GM21529 (cell line): ENCODE results near the gene PTPRN2.
"Not testable (repeated sequence)": the region's sequence is repeated elsewhere in the genome, so short reads cannot be mapped to it uniquely, and the experiment has no call there.

Experiments
- ATAC-seq: cut with Tn5 transposase; IDR thresholded peaks from one replicate; pipeline ENCODE4 v1.9.1; 2021; ENCODE audit not compliant: unreplicated experiment

PTPRN2 gene

DNA sequence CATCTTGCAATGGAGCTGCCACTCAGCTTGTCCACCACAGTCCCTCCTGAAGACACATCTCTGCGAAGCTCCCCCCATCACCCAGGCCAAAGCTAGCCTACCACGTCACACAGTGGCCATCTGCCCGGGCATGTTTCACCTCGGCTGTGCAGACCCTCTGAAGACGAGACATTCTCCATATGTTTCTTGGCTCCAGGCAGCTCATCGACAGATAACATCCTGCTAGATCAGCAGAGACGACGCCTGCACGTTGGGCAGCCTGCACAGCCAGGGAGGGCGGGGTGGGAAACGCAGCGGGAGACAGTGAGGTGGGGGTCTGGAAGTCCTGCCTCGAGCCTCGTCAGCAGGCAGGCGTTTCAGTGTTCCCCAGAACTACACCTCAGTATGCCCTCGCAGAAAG is 53.0 kb downstream of the PTPRN2 start:
- ATAC-seq = no peak

DNA sequence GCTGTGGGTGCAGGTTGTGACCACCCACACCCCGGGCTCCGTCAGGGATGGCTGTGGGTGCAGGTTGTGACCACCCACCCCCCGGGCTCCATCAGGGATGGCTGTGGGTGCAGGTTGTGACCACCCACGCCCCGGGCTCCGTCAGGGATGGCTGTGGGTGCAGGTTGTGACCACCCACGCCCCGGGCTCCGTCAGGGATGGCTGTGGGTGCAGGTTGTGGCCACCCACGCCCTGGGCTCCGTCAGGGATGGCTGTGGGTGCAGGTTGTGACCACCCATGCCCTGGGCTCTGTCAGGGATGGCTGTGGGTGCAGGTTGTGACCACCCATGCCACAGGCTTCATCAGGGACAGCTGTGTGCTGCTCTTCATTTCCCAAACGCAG is 53.5 kb downstream of the PTPRN2 start:
- not testable (repeated sequence) for ATAC-seq

DNA sequence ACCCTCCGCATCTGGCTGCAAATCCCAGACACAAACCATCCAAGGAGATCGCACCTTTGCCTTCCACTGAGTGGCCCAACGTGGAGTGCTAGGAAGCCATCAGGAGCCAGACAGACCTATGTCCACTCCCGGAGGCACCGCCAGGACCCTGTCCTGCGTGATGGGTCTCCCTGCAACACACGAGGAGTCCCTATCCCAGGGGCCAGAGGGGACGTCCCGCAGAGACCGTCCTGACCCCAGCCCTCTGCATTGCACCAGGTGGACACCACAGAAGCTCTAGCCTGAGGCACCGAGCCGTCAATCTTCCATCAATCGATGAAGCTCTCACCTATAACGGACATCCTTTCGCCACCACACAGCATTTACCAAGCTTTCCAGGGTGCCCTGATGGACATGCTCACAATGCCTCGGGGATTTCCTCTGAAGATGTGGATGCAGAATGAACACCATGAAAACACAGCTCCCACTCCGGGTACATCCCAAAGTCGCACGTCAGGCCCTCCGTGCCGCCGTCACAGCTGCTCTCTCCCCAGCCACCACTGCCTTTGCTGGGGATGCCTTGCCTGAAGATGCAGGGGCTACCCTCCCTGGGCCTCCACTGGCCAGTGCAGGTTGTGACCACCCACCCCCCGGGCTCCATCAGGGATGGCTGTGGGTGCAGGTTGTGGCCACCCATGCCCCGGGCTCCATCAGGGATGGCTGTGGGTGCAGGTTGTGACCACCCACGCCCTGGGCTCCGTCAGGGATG is 54.1 kb downstream of the PTPRN2 start:
- ATAC-seq = no peak

DNA sequence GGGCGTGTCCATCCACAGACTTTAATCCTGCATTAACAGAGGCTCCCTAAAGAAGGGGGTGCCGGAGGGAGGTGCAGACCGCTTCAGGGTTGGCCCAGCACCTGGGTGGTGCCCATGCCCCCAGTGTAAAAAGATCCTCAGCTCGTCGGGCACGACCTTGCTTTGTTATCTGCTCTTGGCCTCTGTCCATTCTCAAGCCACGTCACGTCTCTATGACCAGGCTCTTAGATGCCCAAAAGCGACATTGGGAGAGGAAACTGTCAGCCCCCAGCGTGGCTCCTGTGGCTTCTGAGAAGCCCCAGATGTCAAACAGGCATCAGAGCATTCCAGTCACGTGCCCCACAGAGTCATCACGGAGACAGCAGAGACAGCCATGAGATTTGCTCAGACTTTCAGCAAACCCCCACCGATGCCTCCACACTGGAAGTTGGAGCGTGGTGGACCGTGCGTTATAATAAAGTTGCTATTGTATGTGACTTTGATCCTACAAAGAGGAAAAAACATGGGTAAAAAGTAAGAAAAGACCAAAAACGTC is 55.5 kb downstream of the PTPRN2 start:
- ATAC-seq = no peak

DNA sequence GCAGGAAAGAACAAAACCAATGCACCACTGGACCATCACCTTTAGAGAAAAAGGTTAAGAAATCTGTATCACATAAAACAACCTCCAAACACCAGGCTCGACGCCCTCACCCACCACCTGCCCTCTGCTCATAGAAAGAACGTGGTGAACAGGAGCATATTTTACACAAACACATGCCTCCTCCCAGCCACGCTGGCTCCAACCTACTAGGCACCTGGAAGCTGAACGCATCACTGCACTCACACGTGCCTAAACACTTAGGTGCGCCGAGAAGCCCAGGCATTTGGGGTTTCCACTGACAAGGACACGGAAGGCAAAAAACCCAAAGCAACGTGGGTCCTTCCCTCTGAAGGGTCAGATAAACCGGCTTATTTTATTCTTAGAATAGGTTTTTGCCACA is 56.0 kb downstream of the PTPRN2 start:
- ATAC-seq = no peak

DNA sequence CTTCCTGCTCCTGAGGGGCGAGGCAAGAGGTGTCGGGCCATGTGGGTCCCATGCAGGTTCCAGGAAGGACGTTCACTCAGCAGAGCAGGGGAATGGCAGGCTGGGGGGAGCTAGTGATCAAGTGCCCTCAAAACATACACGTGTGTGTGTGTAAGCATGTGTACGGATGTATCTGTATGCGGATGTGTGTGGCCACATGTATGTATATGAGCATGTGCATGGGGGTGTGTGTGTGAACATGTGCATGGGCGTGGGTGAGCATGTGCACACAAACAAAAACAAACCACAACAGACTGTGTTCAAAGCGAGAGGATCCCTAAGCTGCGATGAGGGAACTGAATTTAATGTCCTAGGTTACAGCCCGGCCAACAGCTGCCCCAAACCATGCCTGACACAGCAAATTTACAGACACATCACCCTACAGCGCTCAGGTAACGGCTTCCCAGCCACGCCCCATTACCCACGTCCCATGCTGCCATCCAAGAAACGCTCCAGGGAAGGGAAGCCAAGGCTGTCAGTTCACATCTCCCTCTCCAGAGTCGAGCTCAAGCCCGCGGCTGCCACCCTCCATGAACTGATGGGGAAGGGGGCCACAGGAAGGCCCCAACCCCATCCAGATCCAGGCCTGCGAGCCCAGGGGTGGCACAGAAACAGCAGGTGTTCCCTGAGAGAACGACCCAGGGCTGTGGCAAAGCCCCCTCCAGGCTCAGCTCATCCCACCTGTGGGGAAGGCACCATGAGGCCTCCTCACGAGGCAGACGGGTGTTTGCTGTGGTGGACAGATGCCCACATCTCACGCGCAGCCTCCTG is 56.6 kb downstream of the PTPRN2 start:
- no peak for ATAC-seq

DNA sequence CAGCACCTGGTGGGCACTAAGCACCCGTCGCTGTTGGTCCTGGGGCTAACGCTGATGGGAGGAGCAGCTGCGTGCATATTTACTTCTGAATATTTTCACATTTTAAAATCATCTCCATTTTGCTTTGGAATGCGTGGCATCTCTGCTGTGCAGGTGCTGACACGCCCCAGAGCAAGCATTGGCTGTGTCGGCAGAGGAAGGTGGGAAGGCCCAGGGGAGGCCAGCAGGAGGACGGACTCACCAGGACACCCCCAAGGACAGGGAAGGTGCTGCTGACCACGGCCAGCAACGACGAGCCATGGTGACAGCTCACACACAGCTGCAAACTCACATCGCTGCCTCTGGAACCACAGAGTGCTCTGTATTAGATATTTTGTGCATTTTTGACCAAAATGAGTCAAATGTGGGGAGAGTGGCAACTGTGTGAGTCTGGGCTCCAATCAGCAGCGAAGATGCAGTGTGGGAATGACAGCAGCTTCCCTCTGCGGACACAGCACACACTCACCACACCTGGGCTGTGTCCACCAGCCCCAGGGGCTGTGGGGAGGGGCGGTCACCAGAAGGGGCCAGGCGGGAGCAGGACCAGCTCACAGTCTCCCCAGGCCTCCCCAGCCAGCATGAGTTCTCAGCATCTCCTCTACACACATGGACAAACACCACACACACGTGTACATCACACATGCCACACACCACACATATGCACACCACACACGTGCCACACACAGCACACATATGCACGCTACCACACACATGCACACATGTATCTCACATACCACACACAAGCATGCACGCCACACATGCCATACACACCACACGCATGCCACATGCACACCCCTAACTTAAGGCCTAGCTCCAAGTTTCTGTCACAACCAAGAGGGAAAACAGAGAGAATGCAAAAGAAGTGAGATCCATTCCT is 58.2 kb downstream of the PTPRN2 start:
- ATAC-seq = no peak

DNA sequence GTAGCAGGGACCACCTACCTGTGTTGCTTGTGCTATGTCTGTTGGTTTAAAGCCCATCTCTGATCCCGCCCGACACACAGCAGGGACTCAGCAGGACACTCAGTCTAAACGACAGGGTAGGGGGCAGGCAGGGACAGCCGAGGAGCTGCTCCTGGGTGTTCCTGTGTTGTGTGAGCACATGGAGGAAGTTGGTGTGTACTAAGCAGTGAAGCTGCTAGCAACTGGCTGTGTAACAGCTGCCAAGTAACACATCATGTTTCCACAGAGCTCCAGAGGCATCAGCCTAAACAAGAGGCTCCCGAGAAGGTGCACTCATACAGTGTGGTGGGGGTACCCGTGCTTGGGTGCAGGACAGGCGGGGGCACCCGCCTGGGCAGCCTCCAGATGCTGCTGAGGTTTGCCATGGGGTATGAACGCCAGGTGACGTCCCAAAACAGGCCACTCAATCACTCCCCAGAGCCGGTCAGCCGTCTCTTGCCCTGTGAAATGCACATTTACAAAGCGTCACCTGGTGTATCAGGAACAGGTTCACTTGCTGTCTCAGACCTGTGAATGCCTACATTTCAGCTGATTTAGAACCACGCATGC is 59.6 kb downstream of the PTPRN2 start:
- no peak for ATAC-seq

DNA sequence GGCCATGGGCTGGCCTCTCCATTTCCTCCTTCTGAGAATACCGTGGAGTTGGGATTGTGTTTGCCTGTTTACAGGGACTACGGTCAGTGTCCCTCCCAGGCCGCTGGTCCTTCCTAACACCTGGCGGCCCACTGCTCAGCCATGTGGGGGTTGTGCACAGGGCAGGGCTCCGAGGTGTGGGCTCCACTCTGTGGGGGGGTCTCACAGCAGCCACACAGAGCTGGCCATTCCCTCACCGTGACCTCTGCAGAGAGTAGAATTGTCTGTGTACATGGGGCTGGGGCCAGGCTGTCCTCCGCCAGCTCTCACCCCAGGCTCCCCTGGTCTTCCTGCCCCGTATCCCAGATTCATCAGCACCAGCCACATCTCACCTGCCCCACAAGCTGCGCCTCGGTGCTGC is 60.1 kb downstream of the PTPRN2 start:
- ATAC-seq = no peak

DNA sequence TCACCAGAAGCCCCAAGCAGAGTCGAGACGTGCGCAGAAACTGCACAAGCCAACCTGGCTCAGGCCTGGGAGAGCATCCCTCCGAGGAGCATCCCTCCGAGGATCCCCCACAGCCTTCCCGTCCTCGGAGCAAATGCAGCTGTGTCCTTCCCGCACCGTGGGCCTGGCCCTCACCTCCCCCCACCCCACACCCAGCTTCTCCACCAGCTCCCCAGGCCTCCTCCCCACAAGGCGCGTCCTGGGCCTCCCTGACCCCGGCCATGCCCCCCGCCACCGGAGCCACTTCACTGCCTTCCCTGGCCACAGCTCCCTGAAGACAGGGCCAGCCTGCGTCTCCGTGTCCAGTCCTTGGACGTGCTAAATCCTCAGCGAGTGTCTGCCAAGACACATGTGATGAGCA is 60.6 kb downstream of the PTPRN2 start:
- no peak for ATAC-seq

DNA sequence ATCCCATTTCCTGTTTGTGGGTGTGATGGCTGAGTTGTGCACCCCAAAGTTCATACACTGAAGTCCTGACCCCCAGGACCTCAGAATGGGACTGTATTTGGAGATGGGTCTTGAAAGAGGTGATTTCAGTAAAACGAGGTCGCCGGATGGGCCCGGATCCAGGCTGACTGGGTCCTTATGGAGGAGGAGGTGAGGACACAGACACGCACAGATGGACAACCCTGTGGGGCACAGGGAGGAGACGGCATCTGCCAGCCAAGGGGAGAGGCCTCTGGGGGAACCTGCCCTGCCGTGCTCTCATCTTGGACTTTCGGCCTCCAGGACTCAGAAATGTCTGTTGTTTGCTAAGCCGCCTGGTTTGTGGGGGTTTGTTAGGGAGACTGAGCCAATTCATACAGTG is 61.1 kb downstream of the PTPRN2 start:
- no peak for ATAC-seq

DNA sequence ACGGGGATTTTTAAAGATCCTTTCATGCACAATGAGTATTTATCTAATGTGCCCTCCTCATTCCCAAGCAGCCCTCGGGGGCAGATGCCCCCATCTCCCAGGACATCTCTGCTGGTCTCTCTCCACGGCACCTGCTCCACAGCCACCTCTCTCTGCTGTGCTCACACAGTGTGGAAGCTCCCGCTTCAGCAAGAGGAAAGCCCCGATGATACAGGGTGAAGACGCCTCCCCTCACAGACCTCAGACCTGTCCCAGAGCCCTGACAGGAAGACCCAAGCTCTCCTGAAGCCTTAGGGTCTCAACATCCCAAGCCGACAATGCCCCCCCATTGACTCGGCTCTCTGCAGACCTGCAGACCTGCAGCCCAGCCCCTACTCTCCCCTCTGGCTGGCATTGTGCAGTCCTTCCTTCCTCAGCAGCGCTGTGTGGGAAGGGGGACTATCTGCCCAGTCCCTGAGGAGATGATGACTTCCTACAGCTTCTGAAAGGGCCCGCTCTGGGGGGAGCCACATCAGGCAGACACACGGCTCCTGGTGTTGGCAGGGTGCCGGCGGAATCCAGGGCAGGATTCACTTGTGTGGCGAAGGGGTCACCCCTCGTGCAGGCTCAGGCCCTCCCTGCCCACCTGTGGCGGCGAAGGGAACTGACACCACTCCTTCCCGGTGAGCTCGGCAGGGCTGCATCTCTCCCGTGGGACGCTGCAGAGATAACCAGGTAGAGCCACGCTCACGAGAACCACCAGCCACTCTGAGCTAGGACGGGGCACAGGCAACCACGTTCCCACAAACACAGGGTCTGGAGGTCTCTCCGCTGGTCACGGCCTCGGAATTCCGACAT is 61.8 kb downstream of the PTPRN2 start:
- ATAC-seq = no peak

DNA sequence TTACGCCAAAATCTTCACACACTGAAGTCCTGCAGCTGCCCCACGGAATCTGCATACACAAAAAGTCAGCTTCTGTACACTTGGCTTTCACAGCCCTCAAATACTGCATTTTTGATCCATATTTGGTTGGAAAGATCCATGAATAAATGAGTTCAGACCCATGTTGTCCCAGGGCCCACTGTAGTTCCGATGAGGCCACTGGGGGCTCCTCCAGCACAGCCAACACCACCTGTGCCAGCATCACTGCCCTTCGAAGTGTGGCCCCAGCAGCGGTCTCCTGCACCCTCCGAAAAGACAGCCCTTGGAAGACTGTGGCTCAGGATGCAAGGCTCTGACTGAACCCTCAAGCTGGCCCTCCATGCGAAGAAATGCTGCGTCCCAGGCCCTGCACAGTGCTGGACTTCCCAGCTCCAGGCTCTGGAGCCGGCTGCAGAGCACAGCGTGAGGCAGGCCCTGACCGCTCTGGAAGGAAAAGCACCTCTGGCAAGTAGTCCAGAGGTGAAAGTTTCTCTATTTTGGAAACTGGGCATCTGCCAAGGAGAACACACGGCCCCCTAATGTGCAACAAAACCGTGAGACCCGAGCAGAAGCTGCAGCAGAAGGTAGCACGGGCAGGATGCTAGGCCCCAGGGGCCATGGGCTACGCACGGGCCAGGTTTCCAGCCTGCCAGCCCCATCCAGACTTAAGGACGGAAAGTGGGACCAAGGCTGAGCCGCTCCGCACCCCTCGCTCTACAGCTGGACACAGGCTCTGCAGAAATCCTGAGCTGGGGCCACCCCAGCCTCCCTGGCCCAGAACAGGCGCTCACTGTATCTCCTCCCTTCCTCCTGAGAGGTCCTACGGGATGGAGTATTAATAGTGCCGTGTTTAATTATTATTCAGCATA is 62.6 kb downstream of the PTPRN2 start:
- ATAC-seq = no peak

DNA sequence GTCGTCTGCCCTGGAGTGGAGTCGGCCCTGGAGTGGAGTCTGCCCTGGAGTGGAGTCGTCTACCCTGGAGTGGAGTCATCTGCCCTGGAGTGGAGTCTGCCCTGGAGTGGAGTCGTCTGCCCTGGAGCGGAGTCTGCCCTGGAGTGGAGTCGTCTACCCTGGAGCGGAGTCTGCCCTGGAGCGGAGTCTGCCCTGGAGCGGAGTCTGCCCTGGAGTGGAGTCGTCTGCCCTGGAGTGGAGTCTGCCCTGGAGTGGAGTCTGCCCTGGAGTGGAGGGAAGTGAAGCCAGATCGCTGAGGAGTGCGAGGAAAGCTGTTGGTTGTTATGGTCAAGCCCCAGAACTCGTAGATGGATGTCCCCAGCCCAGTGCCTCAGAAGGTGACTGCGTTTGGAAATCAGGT is 63.3 kb downstream of the PTPRN2 start:
- ATAC-seq = not testable (repeated sequence)

DNA sequence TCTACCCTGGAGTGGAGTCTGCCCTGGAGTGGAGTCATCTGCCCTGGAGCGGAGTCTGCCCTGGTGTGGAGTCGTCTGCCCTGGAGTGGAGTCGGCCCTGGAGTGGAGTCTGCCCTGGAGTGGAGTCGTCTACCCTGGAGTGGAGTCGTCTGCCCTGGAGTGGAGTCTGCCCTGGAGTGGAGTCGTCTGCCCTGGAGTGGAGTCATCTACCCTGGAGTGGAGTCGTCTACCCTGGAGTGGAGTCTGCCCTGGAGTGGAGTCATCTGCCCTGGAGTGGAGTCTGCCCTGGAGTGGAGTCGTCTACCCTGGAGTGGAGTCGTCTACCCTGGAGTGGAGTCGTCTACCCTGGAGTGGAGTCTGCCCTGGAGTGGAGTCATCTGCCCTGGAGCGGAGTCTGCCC is 63.7 kb downstream of the PTPRN2 start:
- ATAC-seq = not testable (repeated sequence)

DNA sequence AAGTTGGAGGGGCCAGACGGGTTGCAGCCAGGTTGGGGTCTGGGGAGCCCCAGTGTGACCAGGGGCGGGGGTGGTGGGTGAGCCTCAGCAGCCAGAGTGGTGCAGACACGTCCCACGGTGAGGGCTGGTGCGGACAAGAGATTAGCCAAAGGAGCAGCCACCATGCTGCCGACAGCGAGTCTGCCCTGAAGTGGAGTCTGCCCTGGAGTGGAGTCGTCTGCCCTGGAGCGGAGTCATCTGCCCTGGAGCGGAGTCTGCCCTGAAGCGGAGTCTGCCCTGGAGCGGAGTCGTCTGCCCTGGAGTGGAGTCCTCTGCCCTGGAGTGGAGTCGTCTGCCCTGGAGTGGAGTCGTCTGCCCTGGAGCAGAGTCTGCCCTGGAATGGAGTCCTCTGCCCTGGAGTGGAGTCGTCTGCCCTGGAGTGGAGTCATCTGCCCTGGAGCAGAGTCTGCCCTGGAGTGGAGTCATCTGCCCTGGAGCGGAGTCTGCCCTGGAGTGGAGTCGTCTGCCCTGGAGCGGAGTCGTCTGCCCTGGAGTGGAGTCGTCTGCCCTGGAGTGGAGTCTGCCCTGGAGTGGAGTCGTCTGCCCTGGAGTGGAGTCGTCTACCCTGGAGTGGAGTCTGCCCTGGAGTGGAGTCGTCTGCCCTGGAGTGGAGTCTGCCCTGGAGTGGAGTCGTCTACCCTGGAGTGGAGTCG is 64.3 kb downstream of the PTPRN2 start:
- ATAC-seq = not testable (repeated sequence)

DNA sequence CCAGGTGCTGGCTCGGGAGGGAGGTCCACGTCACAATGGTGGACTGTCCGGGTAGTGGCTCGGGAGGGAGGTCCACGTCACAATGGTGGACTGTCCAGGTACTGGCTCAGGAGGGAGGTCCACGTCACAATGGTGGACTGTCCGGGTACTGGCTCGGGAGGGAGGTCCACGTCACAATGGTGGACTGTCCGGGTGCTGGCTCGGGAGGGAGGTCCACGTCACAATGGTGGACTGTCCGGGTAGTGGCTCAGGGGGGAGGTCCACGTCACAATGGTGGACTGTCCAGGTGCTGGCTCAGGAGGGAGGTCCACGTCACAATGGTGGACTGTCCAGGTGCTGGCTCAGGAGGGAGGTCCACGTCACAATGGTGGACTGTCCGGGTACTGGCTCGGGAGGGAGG is 65.8 kb downstream of the PTPRN2 start:
- ATAC-seq = not testable (repeated sequence)

DNA sequence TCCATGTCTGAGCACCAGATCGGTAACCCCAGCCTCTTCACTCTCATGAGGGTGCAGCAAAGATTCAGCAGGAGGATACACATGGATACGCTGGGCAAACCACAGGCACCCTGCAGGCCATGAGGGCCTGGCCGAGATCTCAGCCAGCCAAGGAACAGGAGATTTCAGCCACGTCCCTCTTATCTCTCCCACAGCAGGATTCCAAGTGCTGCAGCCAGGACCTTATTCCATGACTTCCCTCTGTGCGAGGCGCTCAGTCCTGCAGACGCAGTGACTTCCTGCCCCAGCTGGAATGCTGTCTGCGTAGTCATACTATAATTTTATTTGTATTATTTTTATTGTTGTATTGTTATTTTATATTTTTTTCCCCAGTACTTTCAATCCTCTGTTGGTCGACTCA is 66.8 kb downstream of the PTPRN2 start:
- no peak for ATAC-seq
